HG03520 (cell line): ENCODE results near the gene CENPM.

Source experiments
- ATAC-seq: cut with Tn5 transposase; IDR thresholded peaks from one replicate; pipeline ENCODE4 v1.9.1; 2021; ENCODE audit warnings: mild to moderate bottlenecking, moderate library complexity; ENCODE audit not compliant: unreplicated experiment

The CENPM gene

GRCh38 chr22:41915035-41915785 lies 31.7 kb downstream of the CENPM start, which contains the start of gene SHISA8:
SHISA8 (minus strand) TSS chr22:41915074; CDS start chr22:41914667, 407 bp downstream.
- ATAC-seq = no peak

GRCh38 chr22:41914611-41915034 lies 32.3 kb downstream of the CENPM start:
- no peak for ATAC-seq

DNA sequence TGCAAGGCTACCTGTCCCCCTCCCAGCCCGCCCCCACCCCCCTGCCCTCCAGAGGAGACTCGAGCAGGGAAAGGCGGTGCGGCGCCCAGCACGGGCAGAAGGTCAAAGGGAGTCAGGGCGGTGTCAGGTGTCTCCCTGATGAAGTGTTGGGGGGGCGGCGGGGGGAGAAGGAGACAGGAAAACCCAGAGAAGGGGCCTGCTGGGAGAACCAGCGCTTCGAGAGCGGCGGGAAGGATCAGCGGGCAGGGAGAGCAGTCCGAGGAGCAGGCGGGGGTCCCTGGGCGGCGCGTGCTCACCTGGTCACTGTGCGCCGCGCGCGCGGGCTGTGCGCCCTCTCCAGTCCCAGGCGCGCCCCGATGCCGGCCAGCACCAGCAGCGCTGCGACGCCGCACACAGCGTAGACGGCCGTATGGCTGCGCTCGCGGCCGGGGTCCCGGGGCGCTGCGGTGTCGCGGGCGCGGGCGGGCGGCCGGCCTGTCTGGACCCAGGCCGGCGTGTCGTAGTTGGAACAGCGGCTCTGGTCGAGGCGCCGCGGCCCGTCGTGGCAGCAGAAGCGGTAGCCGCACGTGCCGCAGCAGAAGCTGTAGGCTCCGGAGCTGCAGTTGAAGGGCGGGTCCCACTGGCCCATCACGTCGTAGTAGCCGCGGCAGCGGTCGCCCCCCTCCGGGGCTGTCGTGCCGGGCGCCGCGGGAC lies 33.0 kb downstream of the CENPM start:
- no peak for ATAC-seq

DNA sequence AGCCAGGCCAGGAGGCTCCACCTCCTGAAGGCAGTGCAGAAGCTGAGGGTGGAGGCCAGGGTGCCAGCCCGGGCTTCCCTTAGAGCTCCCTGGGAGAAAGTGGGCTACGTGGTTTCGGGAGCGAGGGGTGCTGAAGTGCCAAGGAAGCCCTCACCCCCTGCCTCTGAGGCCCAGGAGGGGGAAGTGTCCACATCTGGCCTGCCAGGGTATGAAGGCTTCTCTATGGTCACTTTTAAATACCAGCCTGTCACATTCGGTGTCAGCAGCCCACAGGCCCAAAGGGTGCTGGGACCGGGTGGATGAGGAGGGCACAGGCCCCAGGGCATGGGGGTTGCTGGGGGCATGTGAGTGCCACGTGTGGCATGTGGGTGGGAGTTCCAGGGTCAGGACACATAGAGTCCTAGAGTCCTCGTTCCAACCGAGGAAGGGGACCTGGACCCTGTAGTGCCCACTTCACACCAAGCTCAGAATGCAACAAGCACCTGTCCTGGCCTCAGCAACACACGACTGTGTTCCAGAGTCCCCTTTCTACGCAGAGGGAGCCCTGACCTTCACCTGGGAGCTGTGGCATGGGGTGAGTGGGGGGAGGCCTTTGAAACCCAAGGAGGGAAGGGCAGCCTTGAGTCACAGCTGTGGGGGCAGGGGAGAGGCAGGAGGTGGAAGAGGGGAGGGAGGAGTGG lies 33.8 kb downstream of the CENPM start:
- ATAC-seq = no peak

GRCh38 chr22:41912338-41913039 lies 34.5 kb downstream of the CENPM start:
- no peak for ATAC-seq

DNA sequence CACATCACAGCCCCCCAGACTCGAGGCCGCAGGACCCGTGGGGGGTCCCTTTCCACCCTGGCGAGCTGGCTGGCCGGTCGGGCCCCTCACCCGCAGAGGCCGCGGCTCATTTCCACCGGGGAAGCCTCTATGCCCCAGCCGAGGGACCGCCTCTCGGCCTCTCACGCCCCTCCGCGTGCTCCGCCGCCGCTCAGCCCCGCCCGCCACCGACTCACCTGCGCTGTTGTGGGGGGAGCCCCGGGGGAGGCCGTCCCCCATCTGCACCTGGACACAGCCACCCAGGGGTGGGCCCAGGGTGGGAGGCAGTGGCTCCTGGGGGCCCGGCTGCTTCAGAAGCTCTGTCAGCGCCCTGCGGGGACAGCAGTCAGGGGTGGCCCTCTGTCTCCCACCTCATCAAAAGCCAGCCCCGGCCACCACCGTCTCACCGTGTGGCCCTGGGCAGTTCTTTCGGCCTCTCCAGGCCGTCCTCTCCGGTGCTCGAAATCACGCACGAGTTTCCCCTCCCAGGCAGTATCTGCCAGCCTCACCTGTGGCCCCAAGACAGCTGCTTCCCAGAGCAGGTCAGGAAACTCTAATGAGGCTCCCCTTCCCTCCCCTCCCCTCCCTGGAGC lies 35.8 kb downstream of the CENPM start:
- no peak for ATAC-seq

GRCh38 chr22:41910050-41911000 lies 36.6 kb downstream of the CENPM start:
- no peak for ATAC-seq

DNA sequence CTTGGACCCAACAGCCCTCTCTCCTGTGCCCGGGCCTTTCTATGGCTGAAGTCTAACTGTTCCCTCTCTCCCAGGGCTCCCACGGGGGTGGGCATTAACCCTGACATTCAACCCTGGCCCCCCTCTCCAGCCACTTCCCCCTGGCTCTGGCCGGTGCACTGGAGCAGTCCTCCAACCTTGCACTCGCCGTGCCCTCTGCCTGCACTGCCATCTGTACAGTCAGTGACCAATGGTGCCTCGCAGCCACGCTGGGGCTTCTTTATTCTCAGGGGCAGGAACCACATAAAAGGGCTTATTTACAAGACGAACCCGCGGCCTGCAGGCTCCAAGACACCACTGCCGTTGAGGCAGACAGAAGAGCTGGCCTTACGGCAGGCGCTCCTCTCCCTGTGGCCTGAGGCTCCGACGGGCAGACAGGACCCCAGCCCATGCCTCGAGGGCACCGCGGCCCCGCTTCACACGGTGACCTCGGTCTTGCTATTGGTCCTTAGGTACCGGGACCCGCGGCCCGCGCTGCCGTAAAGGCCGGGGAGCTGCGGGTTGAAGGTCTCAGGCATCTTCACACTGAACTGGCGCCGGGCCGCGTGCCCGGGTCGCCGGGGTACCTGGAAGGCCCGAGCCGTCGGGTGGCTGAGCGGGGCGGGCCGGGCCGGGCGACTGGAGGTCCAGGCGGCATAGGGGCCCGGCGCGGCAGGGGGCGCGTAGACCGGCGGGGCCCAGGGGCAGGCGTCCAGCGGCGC lies 37.5 kb downstream of the CENPM start:
- ATAC-seq = no peak

DNA sequence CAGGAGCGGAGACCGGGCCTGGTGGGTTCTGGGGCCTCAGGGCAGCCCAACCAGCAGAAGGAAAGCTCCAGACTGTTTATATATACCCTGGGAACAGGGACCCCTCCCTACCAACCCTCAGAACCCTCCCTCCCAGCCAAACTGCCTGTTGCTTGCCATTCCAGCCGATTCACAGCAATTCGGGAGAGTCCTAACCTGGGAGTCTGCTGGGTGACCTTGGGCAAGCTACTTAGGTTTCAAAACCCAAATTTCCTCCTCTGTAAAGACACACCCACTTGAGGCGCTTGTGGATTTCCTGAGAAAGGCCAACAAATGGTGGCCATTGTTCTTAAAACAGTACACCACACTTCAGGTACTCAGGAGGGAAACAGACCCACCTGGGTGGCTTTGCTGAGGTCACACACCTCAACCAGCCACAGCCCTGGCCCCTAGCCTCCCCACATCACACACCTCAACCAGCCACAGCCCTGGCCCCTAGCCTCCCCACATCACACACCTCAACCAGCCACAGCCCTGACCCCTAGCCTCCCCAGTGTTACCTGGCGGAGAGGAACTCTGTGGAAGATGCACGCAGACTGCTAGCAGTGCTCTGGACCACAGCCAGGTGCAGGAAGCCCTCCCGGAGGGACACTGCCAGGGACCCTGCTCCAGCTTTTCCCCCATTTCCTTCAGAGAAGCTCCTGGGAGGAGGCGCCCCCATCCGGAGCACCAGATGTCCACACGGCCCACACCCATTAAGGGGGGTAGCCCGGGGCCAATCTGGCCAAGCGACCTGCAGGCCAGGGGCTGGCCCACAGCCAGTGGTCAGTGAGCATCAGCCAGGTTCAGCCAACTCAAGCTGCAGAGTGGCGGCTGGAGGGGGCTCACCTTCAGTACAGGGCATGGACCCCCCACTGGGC lies 38.3 kb downstream of the CENPM start:
- ATAC-seq = no peak

GRCh38 chr22:41907436-41908401 lies 39.2 kb downstream of the CENPM start:
- no peak for ATAC-seq

DNA sequence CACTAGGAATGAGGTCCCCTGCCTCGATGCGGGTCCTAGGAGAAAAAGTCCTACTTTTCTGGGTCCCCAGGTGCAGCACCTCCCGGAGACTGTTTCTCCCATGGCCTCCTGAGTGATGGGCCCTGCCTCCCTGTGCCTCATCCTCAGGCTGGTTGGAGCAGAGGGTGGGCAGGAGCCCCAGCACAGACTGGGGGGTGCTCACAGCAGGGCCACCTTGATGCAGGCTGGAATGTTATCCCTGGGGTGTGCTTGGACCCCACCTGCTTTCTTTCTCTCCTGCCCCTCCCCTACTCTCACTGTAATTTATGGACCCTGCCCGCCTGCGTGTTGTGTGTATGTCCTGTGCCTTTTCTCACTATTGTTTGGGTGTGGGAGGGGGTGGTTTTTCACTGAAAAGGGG lies 40.1 kb downstream of the CENPM start:
- no peak for ATAC-seq

GRCh38 chr22:41905411-41906202 lies 41.3 kb downstream of the CENPM start:
- no peak for ATAC-seq

DNA sequence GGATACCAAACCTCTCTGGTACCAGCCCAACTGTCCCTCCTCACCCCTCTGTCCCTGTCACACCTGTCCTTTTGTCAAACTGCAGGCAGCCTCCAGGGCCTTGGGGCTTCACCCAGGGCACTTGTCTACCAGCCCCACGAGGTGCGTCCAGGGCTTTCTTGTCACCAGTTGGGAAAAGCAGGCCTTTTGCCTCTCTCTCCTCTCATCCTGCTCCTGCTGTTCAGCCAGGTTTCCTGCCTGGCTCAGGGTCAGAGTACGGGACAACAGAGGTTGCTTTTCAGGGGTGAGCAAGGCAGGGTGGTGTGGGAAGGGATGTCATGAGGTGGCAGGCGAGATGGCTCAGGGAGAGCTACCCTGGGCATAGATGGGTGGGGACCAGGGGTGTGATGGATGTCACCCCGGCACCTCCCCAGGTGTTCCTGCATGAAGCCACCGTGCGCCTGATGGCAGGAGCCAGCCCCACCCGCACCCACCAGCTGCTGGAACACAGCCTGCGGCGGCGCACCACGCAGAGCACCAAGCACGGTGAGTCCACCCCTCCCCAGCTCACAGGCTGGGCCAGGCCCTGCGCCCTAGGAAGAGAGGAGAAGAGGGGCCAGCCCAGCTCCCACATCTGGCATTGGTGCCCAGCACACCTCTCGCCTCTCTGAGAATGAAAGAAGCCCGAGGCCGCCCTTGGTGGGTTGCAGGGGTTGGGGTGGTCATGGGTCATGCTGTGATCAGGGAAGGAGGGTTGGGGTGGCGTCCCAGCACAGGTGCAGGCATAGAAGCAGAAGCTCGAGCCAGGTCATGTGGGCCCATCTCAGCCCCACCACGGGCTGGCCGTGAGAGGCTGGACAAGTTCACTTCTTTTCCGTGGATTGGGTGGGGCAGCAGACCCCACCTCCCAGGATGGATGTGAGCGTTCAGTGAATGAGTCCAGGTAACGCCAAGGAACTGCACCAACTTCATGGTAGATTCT lies 42.2 kb downstream of the CENPM start:
- no peak for ATAC-seq

- no peak for ATAC-seq
Observed at GRCh38 chr22:41902932-41903421, 44.0 kb downstream of the CENPM start.

- no peak for ATAC-seq
Observed at GRCh38 chr22:41902016-41902415, 44.9 kb downstream of the CENPM start.
